Measurements from ENCODE around the gene DPYD.

Gene DPYD

DNA sequence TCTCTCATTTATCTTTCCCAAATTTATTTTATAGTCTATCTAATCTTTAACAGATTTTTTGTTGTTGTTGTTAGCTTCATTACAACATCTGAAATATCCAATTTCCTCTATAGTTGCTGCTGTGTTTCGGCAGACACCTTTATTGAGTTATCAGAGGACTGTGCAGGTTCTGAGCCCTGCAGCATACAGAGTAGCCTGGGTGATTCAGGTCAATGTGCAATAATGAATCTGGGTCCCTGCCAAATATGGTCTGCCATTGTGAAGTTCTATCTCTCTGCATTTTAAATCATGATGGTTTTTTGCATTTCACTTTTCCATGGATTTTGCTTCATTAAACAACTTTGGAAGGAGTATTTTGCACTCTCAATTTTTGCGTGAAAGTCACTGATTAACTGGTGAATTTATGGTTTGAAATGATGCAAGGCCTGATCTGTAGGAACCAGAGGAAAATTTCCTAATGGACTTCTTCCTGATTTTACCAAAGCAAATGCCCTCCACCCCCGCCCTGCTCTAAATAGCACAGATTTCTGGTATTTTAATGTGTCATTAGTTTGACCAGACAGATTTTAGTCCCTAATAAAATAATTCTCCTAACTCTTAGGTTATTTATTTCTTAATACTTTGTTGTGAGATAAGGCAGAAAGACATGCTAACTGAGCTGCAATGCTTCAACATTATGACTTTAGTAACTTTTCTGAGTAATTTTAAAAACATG is 797.0 kb downstream of the DPYD start:
- DNase-seq: no peak

DNA sequence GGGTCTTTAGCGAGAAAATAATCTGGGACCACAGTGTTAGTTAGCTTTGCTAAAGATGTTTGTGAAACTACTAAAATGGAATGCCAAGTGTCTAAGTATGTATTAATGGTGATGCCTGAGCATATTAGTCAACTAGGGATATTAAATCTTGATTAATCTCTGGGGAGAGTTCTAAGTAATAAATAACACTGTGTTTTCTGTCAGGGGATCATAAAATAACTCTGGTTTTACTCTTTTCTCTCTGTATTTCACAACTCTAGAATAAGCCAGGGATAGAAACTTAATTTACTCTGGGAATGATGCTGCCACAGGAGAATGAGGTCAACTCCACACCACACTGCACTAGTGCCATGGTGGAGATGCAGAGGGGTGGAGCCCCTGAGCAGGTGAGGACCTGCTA is 800.0 kb downstream of the DPYD start:
- no peak for DNase-seq

DNA sequence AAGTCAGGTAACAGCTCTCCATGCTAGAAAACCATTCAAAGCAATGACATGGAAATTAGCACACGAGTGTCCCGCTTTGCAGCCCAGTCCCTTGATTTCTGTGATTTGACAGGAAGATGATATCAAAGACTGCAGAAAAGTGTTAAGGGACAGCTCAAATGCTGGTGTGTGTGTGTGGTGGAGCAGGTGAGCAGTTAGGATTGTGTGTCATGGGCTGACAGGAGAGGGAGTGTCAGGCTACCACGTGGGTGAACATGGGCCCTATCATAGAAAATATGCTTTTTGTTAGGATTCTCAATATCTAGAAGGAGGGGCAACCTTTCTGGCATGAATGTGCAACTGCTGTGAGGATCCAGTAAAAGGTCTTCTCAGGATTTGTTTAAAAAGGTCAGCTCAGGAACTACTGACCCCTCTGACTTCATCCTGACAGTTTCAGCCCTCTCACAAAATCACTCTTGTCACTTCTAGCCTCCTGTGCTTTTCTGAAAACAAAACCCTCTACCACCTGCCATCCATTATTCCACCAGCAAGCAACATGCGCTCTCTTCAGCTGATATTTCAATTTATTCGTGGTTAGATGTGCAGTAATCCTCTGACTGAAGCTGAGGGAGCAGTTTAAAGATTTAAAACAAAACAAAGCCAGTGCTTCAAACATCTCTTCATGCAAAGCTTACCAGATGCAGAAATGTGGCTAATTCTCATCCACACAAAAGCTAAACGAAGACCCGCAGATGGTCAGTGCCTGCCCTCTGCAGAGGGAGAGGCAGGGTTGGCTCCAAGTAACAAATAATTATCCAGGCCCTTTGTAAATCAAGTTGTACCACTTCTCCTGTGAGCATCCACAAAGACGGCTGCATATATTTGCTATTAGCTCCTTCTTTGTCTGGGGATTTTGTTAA is 801.3 kb downstream of the DPYD start:
- DNase-seq: no peak

DNA sequence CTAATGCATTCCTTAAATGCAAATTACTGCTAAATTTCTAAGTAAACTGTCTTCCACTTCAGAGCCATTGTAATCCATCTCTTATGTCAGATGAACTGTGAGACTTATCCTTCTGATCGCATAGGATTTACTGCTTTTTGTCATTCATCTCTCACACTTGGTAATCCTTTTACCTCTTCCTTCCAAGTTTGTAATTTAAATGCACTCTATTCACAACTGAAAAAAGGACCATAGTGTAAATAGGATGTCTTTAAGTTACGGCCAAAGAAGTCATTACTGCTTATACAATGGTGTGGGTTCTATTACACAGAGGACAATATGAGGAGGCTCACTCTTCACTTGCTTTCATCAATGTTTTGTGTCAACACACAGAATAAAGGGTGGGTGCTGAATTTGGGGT is 806.0 kb downstream of the DPYD start:
- DNase-seq: no peak

DNA sequence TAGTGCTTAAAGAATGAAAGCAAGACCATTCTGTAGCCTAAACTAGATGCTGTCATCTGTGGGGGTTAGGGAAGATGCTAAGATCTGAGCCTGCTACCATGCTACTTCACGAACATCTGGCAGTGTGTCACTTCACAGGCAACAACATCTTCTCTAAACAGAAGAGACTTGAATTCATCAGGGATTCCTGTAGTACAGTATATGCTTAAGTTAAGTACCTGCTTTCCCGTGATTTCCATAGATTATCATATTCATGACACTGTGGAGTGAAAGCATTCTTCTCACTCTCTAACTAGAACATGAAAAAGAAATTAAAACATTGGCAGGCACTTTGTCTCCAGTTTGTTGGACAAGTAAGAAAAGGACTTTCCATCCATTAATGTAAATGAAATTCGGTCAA is 808.4 kb downstream of the DPYD start:
- no peak for DNase-seq

DNA sequence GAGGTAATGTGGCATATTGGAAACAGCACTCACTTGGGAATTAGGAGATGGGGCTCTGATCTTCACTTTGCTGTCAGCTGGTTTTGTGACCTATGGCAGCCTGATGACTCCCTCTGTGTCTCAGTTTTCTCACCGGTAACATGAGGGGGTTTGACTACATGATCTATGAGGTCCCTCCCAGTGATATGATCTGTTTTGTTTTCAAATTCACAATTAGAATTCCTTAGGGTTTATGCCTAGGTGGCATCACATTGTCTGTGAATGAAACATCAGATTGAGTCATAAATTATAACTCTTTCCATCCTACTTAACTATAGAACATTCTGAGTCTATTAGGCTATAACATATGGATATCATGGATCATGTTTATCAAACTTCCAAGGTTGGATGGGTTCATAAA is 812.7 kb downstream of the DPYD start:
- DNase-seq: no peak

DNA sequence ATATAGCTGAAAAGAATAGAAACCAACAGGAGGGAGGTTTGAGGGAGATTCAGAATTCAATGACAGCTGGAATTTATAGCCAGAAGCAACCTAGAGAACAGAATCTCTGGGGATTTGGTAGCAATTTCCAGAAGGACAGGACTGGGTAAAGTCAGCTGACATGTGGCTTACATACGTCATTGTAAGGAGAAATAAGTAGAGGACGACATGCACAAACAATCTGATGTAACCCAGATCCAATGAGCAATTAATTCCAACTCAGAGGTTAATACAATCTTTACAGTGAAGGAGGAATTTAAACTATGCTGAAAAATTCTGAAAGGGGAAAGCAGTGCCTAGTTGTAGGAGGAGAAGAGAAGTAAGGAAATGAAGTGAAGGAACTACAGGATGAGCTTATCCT is 815.3 kb downstream of the DPYD start:
- DNase-seq: no peak

DNA sequence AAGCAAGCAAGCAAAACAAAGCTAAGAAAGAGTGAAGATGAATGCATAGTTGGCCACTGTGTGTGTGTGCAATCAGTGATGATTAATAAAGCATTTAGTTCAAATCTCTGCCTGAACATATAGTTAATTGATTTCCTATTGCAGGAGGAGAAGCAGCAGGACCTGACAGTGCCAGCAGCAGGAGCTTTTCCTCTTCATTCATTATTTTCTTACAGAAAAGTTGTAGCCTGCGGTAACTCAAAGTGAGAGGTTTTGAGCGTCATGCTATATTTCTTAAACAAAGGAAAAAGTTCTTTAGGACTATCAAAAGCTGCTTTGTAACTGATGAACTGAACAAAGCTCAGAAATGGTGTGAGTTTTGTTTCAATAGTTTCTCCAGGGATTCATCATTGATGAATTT is 819.3 kb downstream of the DPYD start:
- no peak for DNase-seq

DNA sequence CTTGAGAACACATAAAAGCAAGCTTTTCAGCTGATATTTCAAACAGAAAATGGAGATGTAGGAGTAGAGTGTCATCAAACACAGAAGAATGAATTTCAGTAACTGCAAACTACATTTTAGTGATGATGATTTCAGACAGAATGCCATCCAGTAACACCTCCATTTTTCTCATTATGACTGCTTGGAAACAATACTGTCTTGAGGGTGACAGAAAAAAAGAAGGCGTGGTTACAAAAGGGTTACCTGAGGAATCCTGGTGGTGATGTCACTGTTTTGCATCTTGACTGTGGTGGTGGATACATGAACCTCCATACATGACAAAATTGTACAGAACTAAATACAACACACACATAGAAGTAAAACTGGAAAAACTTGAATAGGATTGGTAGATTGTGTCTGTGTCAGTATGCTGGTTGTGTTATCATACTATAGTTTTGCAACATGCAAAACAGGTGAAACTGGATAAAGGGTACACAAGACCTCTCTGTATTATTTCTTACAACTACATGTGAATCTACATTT is 823.4 kb downstream of the DPYD start:
- no peak for DNase-seq

DNA sequence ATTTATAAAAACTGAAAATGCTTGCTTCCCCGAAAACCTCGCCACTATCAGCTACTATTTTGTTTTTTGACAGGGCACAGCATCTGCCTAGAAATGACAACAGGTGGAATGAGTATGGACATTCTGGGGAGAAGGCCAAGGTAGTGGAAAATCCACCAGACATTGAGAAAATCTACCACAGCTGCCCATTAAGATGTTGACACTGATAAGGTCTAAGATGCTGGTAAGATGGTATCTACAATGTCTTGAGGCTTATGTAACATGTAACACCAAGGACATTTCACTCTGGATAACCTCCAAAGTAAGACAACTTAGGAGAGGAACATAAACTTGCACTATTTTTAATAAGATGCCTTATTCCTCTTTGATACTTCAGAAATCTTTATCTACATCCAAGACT is 825.1 kb downstream of the DPYD start:
- no peak for DNase-seq

DNA sequence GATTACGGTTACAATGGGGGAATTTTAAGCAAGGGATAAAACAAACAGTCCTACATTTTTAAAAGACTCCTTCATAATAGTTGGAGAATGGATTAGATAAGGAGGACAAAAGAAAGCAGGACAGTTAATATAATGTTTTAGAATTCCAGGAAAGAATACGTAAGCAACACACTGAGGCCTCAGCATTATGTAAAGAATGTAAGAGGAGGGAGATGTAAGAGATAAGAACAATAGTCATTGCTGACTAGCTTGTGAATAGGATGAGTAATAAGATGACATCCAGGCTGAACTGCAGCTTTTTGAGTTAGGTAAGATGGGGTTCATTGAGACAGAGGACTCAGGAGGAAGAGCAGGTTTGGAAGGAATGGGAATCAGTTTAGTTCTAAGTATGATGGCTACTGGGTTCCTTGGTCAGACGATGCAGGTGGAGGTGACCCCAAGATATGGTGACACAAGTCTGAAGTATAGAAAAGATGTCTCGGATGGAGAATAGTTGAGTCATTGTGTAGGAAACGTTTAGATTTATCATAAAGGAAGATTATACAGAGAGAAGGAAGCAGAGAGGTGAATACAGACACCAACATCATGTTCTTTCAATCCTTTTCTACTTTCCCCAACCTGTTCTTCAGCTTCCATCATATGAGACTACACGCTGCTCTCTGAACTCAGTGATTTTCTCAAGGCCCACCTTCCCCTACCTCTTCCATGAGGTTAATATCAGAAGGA is 826.4 kb downstream of the DPYD start:
- no peak for DNase-seq

DNA sequence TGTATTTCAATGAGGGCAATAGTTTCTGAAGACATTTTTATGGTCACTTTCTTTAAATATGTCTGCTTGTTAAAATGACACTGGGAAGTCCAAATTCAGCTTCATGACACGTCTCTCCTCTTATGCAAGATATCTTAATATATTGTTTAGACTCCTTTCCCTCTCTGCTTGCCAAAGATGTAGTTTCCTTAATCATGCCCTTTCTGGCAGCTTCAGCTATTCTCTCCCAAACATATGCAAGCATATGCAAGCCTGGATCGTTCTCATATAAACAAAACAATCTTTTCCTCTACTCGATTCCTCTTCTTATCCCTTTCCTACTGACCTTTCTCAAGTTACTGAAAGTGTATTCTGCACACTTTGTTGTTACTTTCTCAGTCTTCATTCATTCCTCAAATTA is 827.1 kb downstream of the DPYD start:
- no peak for DNase-seq

DNA sequence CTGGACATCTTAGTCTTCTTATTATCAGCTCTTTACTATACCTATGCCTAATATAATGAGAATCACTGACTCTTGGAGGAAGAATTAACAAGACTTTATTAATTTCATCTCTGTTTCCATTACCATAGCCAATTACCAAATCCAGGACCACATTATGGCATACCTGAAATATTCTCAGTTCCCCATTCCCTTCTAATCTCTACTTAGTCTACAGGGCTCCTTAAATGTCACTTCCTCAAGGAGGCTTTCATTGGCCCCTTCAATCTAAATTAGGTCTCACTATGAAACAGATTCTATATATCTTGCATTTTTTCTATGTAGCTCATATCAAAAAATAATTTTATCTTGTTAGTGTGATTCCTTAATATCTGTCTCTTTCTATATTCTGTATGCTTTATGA is 828.0 kb downstream of the DPYD start:
- no peak for DNase-seq

DNA sequence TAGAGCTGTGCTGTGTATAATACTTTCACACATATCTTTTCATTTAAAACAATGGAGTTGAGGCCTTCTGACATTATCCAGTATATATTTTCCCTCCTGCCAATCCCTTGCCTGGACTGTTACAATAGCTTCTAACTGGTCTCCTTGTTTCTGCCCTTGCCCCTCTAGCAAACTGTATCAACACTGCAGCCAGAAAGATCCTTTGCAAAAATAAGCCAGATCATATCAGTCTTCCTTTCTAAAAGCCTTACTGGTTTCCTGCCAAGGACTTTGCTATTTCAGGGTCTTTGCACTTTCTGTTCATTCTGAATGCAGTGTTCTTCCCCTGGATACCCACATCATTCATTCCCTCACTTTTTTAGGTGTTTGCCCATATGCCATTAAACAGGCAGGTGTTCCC is 829.2 kb downstream of the DPYD start:
- DNase-seq: no peak

DNA sequence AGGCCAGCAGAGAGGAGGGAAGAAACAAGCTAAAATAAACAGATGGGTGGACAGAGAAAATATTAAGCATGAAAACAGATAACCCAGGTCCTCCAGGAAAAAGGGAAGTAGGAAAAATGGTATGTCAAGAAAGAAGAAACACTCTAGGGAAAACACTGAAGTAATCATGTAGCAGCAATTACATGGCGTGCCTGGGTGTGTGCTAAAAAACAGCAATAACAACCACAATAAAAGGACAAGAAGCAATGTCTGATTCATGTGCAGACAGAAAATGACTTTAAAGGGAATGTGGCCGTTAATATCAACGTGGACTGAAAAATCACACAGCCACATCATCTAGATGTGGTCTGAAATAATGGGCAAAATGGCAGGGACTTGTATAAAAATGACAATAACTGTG is 829.6 kb downstream of the DPYD start:
- no peak for DNase-seq

DNA sequence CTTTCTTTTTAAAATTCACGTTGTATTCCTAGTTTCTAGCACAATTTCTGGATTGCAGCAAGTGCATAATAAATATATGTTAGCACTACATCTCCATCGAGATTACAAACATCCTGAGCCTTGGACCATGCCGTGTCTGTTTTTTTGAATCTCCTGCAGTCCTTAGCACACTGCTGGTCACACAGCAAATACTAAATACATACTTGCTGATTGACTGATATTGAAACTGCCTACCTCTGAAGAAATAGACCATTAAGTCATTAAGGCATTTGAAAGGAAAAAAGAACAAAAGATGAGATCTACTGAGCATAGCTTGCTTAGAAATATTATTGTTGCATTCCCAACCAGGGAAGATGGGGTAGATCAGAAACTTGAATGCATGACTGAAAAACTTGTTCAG is 830.1 kb downstream of the DPYD start:
- no peak for DNase-seq

DNA sequence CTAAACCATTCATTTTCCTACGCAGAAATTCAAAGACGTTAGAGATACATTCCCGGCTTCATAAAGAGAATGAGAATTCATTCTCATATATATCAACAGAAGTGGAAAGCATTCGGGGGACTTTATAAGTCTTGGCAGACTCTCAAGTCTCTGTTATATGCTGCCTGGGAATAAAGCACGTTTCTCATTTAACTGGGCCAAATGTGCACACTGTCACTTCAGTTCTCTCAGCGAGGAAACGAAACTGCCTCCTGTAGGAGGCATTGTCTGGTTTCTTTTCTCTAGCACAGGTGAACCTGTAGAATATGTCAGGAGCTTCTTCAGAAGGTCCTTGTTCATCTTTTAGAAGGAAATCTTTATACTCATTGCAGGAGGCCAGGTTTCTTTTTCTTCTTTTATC is 831.7 kb downstream of the DPYD start:
- DNase-seq: no peak

DNA sequence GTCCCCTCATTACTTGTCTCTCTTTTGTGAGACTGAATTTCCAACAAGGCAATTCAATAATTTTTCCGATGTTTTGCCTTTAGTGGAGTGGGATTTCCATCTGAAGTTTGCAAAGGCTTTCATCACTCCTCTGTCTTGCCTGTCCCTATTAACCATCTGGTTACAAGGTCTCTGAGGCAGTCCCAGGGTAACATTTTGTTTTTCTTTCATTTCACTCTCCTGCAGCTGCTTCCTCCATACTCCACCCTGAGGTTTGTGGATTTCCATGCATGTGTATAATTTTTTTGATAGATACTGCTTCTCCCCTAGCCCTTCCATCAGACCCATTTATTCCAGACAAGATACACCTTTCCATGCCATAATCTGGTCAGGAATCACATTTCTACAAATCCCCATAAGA is 832.4 kb downstream of the DPYD start:
- DNase-seq: no peak

DNA sequence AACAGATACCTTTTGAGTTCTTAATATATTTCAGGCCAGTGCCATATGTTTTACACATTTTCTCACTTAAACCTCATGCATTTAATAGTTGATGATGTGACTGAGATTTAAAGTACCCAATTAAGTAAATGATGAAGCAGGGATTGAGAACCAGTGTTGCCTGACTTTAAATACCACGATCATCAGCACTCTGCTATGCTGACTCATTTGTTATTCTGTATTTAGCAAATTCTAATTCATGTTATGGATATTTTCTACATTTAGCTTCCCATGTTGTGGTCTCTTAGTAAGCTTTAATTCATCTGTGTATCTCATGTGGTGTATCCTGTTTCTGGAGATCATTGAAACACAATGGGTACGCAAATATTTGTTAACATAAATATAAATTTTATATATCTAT is 836.3 kb downstream of the DPYD start:
- DNase-seq: no peak

DNA sequence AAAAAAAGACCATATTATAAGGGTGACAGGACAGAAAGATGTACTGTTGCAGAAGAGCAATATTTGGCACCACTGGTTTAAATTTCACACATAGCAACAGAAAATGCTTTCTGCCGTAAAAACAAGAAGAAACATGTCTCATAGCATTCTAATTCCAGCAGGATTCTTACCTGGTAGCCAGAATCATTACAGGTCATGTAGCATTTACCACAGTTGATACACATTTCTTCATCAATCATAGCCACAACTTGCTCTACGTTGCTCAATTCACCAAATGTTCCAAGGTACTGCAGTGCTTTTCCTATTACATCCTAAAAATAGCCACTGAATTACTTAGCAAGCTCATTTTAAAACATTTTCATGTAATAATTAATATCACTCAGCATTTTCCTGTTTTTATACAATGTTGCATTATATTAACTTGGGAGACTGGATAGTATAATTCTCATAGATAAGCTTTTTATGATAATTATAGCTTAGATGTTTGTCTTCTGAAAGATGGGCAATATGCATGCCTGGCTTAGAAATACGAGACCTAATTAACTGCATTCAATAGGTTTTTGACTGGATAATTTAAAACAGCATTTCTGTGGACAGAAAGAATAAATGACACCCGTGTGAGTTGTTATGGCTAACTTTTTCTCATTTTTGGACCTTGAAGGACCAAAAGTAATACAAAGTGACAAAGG is 838.5 kb downstream of the DPYD start:
- DNase-seq: no peak

DNA sequence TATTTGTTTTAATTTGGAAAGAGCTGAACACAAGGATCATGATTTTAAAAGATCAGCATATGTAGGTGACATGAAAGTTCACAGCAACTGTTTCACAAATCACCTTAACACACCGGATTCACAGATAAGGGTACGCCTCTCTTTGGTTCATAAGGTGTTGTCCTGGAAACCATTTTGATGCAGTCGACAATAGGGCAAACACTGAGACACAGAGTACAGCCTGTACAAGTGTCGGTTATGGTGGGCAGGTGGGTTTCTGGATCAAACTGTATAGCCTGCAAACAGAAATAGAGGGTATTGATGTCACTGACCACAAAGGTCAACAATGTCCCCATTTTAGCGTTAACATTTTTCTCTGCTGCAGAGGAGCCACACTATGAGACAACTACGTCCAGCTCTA is 842.0 kb downstream of the DPYD start:
- no peak for DNase-seq

DNA sequence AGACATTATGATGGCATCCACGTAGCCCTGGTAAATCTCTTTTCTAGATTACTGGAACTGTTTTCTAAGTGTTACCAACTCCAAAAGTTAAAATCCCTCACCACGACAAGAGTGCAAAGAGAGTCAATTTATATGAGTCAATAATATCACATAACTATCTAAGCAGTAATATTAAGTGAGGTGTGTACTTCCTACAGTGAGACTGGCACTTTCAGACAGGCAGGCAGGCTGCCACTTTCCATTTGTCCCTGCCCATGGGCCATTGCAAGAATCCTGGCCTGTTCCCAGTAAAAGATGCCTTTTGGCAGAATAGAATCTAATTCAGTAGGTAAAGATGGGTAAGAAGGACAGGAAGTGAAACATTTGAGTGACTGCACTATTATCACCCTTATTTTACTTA is 843.6 kb downstream of the DPYD start:
- no peak for DNase-seq

DNA sequence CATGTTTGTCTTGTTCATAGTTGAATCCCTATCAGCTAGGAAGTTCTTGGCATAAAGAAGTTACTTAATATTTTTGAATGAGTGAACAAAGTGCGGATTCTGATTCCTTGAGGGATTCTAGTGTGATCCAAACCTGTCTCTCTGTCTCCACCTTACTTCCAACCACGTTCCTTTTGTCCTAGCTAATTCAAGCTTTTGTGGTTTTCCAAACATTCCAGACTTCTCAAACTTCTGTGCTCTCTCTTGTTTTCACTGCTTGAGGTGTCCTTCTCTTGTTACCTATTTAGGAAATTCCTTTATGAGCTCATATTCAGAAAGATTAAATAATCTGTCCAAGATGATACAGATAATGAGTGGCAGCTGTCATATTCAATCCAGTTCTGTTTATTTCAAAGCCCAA is 846.1 kb downstream of the DPYD start:
- no peak for DNase-seq

Data from Kasumi-1 (cell line).